ENCODE data around the gene OR10V1.

Gene OR10V1

DNA sequence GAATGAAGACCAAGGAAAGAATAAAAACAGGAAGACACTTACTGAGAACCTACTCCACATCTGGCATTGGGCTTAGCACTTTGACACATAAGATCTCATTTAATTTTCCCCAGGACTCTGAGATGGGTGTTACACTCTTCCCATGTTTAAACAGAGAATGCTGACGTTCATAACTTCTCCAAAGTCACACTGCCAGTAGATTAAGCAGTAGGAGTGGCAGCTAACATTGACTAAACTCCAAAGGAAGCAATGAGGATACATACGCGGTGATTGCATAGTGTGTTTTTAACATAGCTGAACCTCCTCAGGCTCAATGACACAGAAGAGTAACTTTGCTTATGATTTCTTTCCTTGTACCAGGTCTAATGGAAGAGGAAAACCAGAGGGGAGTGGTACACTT, 14.5 kb upstream of the OR10V1 start:
- Histone ChIP-seq H3K36me3 (no peaks in the 10 kb centered on the region), H3K9me3 (no peaks in the 10 kb centered on the region), H3K4me3 (ENCODE audit: low read depth in 1 of 2, low read length in 1 of 2) (no peak overlapping the region), H3K27me3 (no peaks in the 10 kb centered on the region), H3K27ac (peak overlapping the region; percentile 93), H3K4me1 (ENCODE audit: control insufficient read depth in 1 of 2, insufficient read depth in 1 of 2, low read depth in 1 of 2, low read length in 1 of 2) (peaks cover 74 to 77% of the 10 kb centered on the region in 2 experiments)
- TF ChIP-seq, protein P1, sequence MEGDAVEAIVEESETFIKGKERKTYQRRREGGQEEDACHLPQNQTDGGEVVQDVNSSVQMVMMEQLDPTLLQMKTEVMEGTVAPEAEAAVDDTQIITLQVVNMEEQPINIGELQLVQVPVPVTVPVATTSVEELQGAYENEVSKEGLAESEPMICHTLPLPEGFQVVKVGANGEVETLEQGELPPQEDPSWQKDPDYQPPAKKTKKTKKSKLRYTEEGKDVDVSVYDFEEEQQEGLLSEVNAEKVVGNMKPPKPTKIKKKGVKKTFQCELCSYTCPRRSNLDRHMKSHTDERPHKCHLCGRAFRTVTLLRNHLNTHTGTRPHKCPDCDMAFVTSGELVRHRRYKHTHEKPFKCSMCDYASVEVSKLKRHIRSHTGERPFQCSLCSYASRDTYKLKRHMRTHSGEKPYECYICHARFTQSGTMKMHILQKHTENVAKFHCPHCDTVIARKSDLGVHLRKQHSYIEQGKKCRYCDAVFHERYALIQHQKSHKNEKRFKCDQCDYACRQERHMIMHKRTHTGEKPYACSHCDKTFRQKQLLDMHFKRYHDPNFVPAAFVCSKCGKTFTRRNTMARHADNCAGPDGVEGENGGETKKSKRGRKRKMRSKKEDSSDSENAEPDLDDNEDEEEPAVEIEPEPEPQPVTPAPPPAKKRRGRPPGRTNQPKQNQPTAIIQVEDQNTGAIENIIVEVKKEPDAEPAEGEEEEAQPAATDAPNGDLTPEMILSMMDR (IDR thresholded peaks at IDR 0.05): no peak

DNA sequence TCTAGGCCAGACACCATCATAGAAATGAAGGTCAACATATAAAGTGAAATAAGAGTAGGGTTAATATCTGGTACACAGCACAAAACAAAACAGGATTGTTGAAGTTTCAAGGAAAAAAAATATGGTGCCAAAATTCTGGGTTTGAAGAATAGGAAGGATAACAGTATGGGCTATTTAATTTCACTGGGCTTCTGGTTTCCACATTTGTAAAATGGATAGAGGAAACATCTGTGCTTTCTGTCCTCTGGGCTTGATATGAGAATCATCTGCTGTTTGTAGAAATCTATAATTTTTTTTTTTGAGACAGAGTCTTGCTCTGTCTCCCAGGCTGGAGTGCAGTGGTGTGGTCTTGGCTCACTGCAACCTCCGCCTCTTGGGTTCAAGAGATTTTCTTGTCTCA, 13.8 kb upstream of the OR10V1 start:
- Histone ChIP-seq H3K4me1 (ENCODE audit: control insufficient read depth in 1 of 2, insufficient read depth in 1 of 2, low read depth in 1 of 2, low read length in 1 of 2) (peaks cover 74 to 77% of the 10 kb centered on the region in 2 experiments), H3K4me3 (ENCODE audit: low read depth in 1 of 2, low read length in 1 of 2) (no peak overlapping the region), H3K9me3 (no peaks in the 10 kb centered on the region), H3K36me3 (no peaks in the 10 kb centered on the region), H3K27ac (peak overlapping the region; percentile 93), H3K27me3 (no peaks in the 10 kb centered on the region)
- TF ChIP-seq, protein P1 (IDR thresholded peaks at IDR 0.05): no peak

DNA sequence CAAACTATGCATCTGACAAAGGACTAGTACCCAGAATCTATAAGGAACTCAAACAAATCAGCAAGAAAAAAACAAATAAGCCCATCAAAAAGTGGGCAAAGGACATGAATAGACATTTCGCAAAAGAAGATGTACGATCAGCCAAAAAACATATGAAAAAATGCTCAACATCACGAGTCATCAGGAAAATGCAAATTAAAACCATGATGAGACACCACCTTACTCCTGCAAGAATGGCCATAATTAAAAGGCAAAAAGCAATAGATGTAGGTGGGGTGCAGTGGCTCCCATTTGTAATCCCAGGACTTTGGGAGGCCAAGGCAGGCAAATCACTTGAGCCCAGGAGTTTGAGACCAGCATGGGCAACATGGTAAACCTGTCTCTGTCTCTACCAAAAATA, 10.4 kb upstream of the OR10V1 start:
- TF ChIP-seq, protein P1 (IDR thresholded peaks at IDR 0.05): no peak
- Histone ChIP-seq H3K4me1 (ENCODE audit: control insufficient read depth in 1 of 2, insufficient read depth in 1 of 2, low read depth in 1 of 2, low read length in 1 of 2) (peaks cover 50 to 51% of the 10 kb centered on the region in 2 experiments), H3K9me3 (no peaks in the 10 kb centered on the region), H3K27ac (no peak overlapping the region), H3K4me3 (ENCODE audit: low read depth in 1 of 2, low read length in 1 of 2) (no peak overlapping the region), H3K36me3 (no peaks in the 10 kb centered on the region), H3K27me3 (no peaks in the 10 kb centered on the region)

DNA sequence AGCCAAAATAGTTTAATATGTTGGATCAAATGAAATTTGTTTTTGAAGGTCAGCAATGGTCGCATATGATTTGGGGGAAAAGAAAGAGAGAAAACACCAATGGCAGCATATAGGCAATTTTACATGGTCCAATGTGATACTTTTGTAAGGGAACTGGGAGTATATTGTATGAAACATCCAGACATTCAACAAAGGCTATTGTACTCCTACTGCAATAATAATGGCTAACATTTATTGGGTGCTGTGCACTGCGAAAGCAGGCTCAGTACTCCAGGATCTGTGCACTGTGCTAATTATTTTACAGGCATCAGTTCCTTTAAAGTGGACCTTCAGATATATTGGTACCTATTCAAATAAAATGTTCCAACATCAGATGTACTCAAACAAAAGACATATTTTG, 5.9 kb upstream of the OR10V1 start:
- Histone ChIP-seq H3K27me3 (no peaks in the 10 kb centered on the region), H3K4me1 (ENCODE audit: control insufficient read depth in 1 of 2, insufficient read depth in 1 of 2, low read depth in 1 of 2, low read length in 1 of 2) (peaks cover 9 to 15% of the 10 kb centered on the region in 2 experiments), H3K9me3 (no peaks in the 10 kb centered on the region), H3K36me3 (no peaks in the 10 kb centered on the region), H3K4me3 (ENCODE audit: low read depth in 1 of 2, low read length in 1 of 2) (no peak overlapping the region), H3K27ac (no peak overlapping the region)
- TF ChIP-seq, protein P1 (IDR thresholded peaks at IDR 0.05): no peak

DNA sequence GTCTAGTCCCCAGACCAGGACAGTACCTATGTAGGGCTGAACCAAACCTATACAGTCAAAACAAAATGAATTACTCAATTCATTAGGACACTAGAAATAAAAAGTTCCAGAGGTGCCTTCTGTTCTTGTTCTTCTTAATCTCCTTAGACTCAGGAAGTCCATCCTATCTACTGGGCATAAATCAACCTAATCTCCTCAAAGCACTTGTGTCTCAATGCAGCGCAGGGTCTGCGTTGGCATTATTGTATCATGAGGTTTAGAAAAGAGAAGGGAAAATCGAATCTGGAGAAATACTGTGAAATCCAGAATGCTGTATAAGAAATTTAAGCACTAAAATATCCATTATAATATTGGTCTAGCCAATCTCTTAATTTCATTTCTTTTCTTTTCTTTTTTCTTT, 2.4 kb upstream of the OR10V1 start:
- peaks cover 5 to 7% of the 10 kb centered on the region in 2 experiments for H3K4me1 ChIP-seq (ENCODE audit: control insufficient read depth in 1 of 2, insufficient read depth in 1 of 2, low read depth in 1 of 2, low read length in 1 of 2)
- TF ChIP-seq, protein P1 (IDR thresholded peaks at IDR 0.05): no peak
- no peaks in the 10 kb centered on the region for H3K27me3 ChIP-seq
- H3K4me3 ChIP-seq (ENCODE audit: low read depth in 1 of 2, low read length in 1 of 2): no peak overlapping the region
- no peak overlapping the region for H3K27ac ChIP-seq
- no peaks in the 10 kb centered on the region for H3K36me3 ChIP-seq
- H3K9me3 ChIP-seq: no peaks in the 10 kb centered on the region
